Kidney glomerular epithelial cell (primary cell): ENCODE results near the gene CCDC148.

Experiments
- DNase-seq: peaks from one replicate; lab custom pipeline; 2025; lab: John Stamatoyannopoulos, UW

The CCDC148 gene

DNA sequence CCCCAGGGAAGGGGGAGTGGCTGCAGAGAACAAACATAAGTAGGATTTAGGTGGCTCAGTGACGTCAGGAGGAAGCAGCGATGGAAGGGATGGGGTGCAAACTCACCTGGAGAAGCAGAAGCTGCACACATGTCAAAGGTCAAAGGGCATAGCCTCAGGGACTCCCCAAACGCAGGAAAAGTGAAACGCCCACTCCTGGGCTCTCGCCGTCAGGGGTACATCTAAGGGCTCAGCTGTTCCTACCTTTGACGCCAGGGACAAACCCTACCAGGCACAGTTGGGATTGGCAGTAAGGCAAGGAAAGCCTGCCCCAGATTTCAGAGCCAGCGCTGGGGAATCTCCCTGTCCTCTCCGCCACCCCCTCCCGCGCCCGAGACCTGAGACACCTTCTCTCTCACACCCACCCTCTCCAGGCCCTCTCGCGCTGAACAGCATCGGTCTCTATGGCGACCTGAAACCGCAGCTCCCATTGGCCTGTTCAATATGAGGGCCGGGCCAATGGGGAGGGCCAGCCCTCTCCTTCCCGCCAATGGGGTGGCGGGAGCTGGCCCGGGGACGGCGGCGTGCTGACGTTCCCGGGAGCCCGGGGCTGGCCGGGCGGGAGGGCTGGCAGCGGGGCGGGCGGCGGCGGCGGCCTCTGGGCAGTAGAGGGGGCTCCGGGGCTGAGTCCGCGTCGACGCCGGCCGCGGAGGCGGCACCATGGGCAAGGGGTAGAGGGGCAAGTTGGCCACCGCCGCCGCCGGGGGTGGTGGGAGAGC lies at the start of gene CCDC148, which contains the start of gene PKP4:
CCDC148 (minus strand) TSS at position 445 of the 758 bp plus-strand sequence; CDS start at position 131, 314 bp downstream.
PKP4 (plus strand) TSS at position 644 of the 758 bp plus-strand sequence. CDS start 76,233 bp downstream, outside the sequence.
- peak; percentile 86 for DNase-seq

GRCh38 chr2:158505448-158505934 lies 48.9 kb upstream of the CCDC148 start:
- no peak for DNase-seq

DNA sequence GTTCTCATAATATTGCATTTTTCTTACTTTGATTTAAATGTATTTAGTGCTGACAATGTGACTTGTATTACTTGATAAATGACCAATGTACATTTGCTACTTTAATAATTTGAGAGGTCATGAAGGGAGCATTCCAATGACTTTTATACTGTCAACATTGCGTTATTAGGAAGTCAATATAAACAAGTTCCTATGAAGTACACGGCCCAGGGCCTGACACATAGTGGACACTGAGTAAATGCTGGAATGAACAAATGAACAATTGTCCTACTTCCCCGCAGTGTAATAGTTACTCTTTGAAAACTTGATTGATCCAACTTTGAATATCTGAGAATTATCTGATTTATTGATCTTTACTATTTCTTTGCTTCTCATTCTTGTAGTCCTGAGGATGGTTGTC lies 47.5 kb upstream of the CCDC148 start:
- DNase-seq = no peak

GRCh38 chr2:158502974-158503373 lies 46.4 kb upstream of the CCDC148 start:
- DNase-seq = peak; percentile 29

DNA sequence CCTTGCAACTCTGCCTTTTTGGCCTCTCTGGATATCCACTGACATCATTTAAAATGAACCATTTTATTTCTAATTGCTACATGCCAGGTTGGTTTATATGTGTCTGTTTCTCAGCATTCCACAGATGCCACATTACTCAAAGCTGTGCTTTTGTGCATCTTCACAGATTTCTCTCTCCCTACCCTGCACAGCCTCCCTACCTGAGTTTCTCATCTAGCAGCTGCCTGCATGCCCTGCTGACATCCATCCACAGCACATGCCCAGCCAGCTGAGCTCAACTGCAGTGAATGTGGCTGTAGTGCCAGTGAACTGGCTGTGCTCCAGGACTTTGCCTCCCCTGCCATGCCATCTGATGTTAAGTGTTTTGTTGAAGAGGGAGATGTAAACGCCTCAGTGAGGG lies 44.7 kb upstream of the CCDC148 start:
- peak; percentile 26 for DNase-seq

DNA sequence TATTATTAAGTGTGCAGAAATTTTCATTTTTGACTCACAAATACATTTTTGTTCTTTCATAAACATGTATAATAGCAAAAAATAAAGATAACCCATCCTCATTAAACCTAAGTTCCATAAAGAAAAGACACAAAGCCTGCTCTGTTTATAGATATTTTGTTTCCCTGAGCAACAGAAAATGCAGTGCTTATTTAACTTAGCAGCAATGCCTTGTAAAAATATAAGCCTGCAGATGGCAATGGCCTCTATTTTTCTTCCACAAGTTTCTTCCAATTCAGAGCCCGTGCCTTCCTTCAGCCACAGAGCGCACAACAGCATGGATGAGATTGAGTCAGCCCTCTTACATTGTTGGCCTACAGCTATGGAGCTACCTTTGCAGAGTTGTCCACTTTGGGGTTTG lies 43.8 kb upstream of the CCDC148 start:
- DNase-seq = no peak

DNA sequence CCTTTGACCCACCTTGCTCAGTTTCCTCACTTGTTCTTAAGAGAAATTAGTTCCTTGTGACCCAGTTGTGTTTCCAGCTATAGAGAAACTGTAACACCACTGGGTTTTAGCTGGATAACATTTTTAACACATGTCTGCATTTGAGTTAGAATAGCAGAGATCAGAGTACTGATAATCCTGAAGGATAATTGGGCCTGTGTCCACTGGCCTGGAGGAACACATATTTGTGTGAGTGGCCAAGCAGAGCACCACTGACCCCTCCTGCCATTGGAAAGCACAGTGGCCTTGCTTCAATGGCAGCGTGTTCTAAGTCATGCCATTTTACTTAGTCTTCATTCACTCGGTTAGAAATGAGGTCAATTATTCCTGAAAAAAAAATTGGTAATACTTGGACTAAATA lies 42.8 kb upstream of the CCDC148 start:
- no peak for DNase-seq

GRCh38 chr2:158498749-158499136 lies 42.2 kb upstream of the CCDC148 start:
- DNase-seq = no peak

DNA sequence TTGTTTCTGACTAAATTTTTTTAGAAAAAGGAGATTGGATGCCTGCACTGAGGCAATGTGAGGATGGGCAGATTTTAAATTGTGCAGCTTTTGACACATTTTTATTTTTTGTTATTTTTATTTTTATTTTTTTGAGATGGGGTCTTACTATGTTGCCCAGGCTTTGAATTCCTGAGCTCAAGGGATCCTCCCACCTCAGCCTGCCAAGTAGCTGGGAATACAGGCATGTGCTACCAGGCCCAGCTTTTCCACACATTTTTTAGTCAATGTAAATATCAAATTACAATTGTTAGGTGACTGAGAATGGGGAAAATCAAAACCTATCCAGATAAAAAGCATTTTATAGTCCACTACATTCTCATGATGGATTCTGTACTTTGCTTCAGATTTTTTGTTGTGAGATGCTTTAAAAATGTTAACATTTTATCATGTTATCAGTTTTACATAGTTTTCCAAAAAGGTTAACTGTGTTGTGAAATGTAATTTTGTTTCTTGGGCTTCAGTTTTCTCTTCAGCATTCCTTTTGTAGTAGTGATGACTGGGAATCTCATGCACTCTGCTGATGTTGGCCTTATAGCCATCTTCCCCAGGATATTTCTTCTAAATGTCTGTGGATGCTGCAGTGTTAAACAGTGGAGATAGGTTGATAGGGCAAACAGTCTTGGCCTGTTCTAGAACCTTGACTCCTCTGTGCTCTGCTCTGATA lies 41.6 kb upstream of the CCDC148 start:
- no peak for DNase-seq

GRCh38 chr2:158497486-158497885 lies 40.9 kb upstream of the CCDC148 start:
- DNase-seq = no peak

DNA sequence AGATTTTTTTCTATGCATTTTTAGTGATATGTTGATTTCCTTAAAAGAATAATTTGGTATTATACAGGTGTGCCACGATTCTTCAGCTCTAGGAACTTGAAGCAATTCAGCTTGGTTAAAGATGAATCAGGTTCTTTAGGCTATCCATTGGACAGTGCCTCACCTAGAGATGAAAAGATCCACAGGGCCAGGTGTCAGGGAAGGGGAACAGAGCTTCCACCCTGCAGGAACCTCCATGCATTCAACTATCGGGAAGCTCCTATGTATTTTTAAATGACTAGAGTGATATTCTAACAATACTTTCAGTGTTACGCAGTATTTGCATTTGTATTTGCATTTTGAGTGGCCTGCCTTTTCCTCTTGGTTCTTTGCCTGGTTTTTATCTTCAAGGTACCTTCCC lies 40.4 kb upstream of the CCDC148 start:
- no peak for DNase-seq

DNA sequence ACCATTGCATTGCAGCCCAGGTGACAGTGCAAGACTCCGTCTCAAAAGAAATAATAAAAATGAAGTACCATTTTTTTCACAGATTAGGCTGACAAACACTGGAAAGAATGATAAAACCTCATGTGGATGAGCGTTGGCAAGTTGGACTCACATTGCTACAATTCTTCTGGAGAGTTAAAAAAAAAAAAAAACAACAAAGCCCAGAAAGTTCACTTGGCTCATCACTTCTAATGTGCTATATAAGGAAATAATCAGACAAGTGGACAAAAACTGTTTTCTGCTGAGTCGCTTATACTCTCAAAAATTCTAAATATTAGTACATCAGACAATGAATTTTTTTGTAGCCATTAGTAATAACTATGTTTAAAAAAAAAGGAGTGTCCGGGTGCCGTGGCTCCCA lies 38.6 kb upstream of the CCDC148 start:
- no peak for DNase-seq

DNA sequence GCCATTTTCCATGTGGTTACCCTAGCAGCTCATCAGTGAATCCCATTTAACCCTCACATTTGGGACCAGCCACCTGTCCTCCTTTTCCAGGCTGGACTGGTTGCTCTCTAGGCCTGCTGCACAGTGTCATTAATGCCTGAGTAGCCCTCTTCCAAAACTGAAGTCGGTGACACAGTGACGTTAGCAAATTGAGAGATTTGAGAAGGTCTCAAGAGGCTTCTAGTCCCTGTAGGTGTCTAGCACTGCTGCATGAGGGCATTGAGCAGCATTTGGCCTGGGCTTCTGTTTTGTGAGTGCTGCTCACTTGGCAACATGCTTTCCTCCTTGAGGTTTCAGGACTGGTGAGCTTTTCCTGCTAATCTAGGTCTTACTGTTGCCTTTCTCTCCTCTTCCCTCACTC lies 36.9 kb upstream of the CCDC148 start:
- no peak for DNase-seq

- DNase-seq = no peak
These were observed 34.5 kb upstream of the CCDC148 start for GRCh38 chr2:158491072-158491471.

- DNase-seq = no peak
These were observed 33.0 kb upstream of the CCDC148 start for GRCh38 chr2:158489366-158490112.

DNA sequence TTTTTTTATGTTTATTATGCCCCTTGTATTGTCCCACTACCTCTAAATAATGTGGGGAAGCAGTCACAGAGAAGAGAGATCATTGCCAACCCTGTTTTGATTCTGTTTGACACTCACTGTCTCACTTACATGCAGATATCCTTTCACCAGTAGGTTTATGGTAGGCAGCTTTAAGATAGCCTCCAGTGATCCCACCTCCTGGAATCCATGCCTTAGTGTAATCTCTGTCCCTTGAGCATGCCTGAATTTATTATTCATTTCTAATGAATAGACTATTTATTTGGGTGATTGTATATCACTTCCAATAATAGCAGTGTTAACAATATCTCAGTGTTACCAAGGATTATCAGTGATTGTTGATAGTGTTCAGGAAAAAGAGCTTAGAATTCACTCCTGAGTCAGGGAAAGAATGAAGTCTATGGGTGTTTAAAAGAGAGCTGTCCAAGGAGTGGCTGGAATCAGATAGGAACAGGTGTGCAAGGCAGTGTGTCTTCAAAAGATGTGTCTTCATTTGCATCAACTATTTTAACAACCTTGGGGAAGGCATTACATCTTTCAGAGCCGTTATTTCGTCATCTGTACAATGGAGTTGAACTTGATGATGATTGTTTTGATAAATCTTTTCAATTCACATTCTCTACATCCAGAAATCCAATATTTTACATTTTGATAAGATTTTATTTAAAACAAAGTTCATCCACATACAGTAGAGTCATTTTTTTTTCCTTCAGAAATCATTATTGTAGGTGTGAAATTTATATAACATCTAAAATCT lies 32.1 kb upstream of the CCDC148 start:
- DNase-seq = no peak

DNA sequence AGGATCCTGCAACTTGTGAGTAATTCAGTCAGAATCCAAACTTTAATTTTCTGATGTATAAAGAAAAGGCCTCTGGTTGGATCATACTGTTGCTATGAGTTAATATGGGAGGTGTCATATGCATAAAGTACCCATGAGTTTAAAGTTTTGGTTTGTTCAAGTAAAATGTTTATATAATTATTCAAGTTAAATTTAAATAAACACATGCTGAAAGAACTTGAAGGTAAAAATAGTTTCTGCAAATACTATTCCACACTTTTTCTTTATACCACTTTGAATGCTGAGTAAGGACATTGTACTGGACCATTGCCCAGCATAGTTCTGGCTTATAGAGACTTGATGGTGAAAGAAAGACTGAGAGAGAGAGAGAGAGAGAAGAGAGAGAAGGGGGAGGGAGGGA lies 30.9 kb upstream of the CCDC148 start:
- DNase-seq = no peak

DNA sequence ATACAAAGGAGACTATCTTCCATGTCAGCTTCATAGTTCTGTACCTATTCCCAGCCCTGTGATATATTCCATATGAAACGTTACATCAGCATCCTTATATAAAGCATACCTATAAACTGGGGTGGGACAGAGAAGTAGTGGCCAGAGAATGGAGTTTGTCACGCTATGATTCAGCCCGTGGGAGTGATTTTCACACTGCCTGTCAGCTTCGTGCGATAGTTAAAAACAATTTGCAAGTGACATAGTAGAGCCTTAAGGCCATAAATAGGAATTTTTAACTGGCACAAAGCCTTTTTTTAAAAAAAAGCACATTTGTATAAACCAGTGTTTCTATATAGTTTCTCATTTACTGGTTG lies 30.4 kb upstream of the CCDC148 start:
- DNase-seq = peak; percentile 23

- no peak for DNase-seq
These were observed 29.8 kb upstream of the CCDC148 start for GRCh38 chr2:158486150-158486969.

- DNase-seq = no peak
These were observed 28.5 kb upstream of the CCDC148 start for GRCh38 chr2:158484892-158485556.
